IPS DF 6.9 (cell line): ENCODE data around the gene TAPBPL.
"Not testable (repeated sequence)": the region's sequence is repeated elsewhere in the genome, so short reads cannot be mapped to it uniquely, and the experiment has no call there.

ENCODE experiments used
- DNase-seq: peaks from one replicate; pipeline ENCODE4 v3.0.0-alpha.2; 2013; ENCODE audit warnings: low read depth, low spot score
- H3K27ac ChIP-seq: one replicate; pipeline ENCODE4 v1.5.1; 2013; ENCODE audit warnings: low read length, control low read depth
- H3K27me3 ChIP-seq: 2 replicates; pipeline ENCODE4 v1.6.1; 2013; ENCODE audit warnings: mild to moderate bottlenecking, low read length; ENCODE audit not compliant: control insufficient read depth, insufficient read depth
- H3K36me3 ChIP-seq: 2 replicates; pipeline ENCODE4 v1.6.1; 2013; ENCODE audit warnings: low read length; ENCODE audit not compliant: control insufficient read depth, insufficient read depth
- H3K4me1 ChIP-seq: 2 replicates; pipeline ENCODE4 v1.6.1; 2013; ENCODE audit warnings: low read length; ENCODE audit not compliant: control insufficient read depth, insufficient read depth
- H3K4me3 ChIP-seq: 2 replicates; pipeline ENCODE4 v1.5.1; 2013; ENCODE audit warnings: mild to moderate bottlenecking, low read length
- H3K9me3 ChIP-seq: 2 replicates; pipeline ENCODE4 v1.6.1; 2013; ENCODE audit warnings: low read length, inconsistent platforms; ENCODE audit not compliant: control insufficient read depth, insufficient read depth
- WGBS: extraction: QIAGEN DNeasy Blood & Tissue Kit; methylation state at CpG from one replicate; pipeline ENCODE4 v1.1.7; 2013; ENCODE audit warnings: mixed read lengths, missing lambda C conversion rate; ENCODE audit not compliant: insufficient read length, insufficient coverage; 5-methylcytosine and 5-hydroxymethylcytosine counted together

TAPBPL gene

DNA sequence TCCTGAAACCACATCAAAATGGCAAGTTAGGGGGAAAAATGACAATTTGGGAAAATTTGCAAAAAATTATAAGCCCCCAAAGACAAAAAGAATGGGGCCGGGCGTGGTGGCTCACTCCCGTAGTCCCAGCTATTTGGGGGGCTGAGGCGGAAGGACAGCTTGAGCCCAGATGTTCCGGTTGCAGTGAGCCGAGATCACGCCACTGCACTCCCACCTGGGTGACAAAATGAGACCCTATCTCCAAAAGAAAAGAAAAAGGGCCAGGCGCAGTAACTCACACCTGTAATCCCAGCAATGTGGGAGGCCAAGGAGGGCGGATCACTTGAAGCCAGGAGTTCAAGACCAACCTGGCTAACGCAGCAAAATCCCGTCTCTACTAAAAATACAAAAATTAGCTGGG is 20.6 kb downstream of the TAPBPL start:
- no peaks in the 10 kb centered on the region for H3K4me1 ChIP-seq
- WGBS: no CpG with 5 or more reads among the region's 11 CpGs
- H3K4me3 ChIP-seq: no peak overlapping the region
- H3K27me3 ChIP-seq: no peaks in the 10 kb centered on the region
- no peaks in the 10 kb centered on the region for H3K9me3 ChIP-seq
- H3K27ac ChIP-seq: no peak overlapping the region
- no peak for DNase-seq
- no peaks in the 10 kb centered on the region for H3K36me3 ChIP-seq

DNA sequence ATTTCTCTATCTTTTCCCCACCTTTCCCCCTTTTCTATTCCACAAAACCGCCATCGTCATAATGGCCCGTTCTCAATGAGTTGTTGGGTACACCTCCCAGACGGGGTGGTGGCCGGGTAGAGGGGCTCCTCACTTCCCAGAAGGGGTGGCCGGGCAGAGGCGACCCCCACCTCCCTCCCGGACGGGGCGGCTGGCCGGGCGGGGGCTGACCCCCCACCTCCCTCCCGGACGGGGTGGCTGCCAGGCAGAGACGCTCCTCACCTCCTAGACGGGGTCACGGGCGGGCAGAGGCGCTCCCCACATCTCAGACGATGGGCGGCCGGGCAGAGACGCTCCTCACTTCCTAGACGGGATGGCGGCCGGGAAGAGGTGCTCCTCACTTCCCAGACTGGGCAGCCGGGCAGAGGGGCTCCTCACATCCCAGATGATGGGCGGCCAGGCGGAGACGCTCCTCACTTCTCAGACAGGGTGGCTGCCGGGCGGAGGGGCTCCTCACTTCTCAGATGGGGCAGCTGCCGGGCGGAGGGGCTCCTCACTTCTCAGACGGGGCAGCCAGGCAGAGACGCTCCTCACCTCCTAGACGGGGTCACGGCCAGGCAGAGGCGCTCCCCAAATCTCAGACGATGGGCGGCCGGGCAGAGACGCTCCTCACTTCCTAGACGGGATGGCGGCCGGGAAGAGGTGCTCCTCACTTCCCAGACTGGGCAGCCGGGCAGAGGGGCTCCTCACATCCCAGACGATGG is 23.6 kb downstream of the TAPBPL start:
- no CpG with 5 or more reads among the region's 48 CpGs for WGBS
- not testable (repeated sequence) for H3K36me3 ChIP-seq

DNA sequence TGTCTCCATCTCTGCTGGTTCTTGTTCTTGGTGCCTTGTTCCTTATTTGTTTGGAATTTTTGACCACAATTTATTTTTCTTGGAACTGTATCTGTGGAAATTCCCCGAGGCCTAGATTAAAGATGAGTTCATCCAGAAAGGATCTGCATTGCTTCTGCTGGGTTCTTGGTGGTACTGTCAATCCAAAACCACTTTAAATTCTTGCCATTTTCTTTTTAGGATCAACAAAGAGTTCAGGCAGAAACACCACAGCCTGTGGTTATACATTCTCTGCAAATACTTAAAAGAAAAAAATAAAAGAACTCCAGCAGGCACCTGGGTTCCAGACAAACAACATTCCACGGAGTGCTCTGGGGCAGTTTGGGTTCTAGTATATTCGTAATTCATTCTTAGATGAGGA is 24.6 kb downstream of the TAPBPL start:
- WGBS: no CpG with 5 or more reads among the region's 3 CpGs
- Histone ChIP-seq H3K27me3 (no peaks in the 10 kb centered on the region), H3K27ac (no peak overlapping the region), H3K4me3 (no peak overlapping the region), H3K36me3 (no peaks in the 10 kb centered on the region), H3K4me1 (no peaks in the 10 kb centered on the region), H3K9me3 (no peaks in the 10 kb centered on the region)
- no peak for DNase-seq

More for the DNA sequence above, 23.6 kb downstream of the TAPBPL start:
- DNase-seq, H3K27me3 ChIP-seq, H3K9me3 ChIP-seq, H3K4me1 ChIP-seq, H3K4me3 ChIP-seq, H3K27ac ChIP-seq: not testable (repeated sequence)

DNA sequence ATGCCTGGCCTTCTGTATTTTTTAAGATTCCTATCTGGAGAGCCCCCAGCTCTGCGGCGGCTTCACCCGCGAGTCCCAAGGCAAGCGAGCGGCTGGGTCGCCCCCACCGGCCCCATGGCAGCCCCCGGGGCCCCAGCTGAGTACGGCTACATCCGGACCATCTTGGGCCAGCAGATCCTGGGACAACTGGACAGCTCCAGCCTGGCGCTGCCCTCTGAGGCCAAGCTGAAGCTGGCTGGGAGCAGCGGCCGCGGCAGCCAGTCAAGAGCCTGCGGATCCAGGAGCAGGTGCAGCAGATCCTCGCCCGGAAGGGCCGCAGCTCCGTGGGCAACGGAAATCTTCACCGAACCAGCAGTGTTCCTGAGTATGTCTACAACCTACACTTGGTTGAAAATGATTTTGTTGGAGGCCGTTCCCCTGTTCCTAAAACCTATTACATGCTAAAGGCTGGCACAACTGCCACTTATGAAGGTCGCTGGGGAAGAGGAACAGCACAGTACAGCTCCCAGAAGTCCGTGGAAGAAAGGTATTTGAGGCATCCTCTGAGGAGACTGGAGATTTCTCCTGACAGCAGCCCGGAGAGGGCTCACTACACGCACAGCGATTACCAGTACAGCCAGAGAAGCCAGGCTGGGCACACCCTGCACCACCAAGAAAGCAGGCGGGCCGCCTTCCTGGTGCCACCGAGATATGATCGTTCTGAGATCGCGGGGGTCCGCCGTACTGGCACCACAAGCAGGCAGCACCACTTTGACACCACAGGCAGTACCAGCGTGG is 25.9 kb downstream of the TAPBPL start:
- not testable (repeated sequence) for H3K9me3 ChIP-seq, H3K4me1 ChIP-seq, H3K36me3 ChIP-seq, H3K4me3 ChIP-seq, DNase-seq, H3K27ac ChIP-seq, H3K27me3 ChIP-seq
- no CpG with 5 or more reads among the region's 37 CpGs for WGBS

DNA sequence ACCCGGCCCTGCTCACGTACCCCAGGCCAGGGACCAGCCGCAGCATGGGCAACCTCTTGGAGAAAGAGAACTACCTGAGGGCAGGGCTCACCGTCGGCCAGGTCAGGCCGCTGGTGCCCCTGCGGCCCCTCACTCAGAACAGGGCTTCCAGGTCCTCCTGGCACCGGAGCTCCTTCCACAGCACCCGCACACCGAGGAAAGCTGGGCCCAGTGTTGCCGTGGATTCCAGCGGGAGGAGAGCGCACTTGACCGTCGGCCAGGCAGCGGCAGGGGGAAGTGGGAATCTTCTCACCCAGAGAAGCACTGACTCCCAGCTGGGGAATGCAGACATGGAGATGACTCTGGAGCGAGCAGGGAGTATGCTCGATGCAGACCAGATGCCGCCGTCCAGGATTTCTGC is 26.6 kb downstream of the TAPBPL start:
- H3K36me3 ChIP-seq: no peaks in the 10 kb centered on the region
- no peak overlapping the region for H3K27ac ChIP-seq
- DNase-seq: no peak
- WGBS: no CpG with 5 or more reads among the region's 20 CpGs
- H3K9me3 ChIP-seq: no peaks in the 10 kb centered on the region
- no peak overlapping the region for H3K4me3 ChIP-seq
- no peaks in the 10 kb centered on the region for H3K4me1 ChIP-seq
- no peaks in the 10 kb centered on the region for H3K27me3 ChIP-seq

DNA sequence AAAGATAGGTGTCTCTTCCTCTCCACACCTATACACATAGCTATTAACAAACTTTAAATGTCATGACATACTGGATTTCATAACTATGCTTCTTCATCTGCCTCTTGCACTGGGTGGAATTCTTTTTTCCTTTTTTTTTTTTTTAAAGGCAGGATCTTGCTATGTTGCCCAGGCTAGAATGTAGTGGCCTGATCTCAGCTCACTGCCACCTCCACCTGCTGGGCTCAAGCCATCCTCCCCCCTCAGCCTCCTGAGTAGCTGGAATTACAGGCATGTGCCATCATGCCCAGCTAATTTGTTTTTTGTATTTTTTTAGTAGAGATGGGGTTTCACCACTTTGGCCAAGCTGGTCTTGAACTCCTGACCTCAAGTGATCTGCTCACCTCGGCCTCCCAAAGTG is 36.4 kb downstream of the TAPBPL start:
- Histone ChIP-seq H3K27ac (no peak overlapping the region), H3K36me3 (no peaks in the 10 kb centered on the region), H3K27me3 (no peaks in the 10 kb centered on the region), H3K4me3 (no peak overlapping the region), H3K9me3 (no peaks in the 10 kb centered on the region), H3K4me1 (no peaks in the 10 kb centered on the region)
- no CpG with 5 or more reads among the region's 1 CpG for WGBS
- no peak for DNase-seq

DNA sequence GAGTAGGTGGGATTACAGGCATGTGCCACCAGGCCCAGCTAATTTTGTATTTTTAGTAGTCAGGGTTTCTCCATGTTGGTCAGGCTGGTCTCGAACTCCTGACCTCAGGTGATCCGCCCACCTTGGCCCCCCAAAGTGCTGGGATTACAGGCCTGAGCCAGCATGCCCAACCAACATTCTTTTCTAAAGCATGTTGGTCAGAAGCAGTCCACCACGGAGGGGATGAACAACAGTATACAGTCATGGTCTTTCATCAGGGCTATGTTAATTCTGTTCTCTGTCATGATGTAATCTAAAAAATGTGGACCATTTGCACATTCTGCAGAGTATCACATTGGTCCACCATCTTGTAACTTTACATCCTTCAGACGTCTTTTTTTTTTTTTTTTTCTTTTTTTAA is 37.6 kb downstream of the TAPBPL start:
- no peaks in the 10 kb centered on the region for H3K36me3 ChIP-seq
- no peak for DNase-seq
- H3K4me1 ChIP-seq: no peaks in the 10 kb centered on the region
- H3K27ac ChIP-seq: no peak overlapping the region
- no peak overlapping the region for H3K4me3 ChIP-seq
- H3K9me3 ChIP-seq: no peaks in the 10 kb centered on the region
- WGBS: no CpG with 5 or more reads among the region's 4 CpGs
- no peaks in the 10 kb centered on the region for H3K27me3 ChIP-seq

DNA sequence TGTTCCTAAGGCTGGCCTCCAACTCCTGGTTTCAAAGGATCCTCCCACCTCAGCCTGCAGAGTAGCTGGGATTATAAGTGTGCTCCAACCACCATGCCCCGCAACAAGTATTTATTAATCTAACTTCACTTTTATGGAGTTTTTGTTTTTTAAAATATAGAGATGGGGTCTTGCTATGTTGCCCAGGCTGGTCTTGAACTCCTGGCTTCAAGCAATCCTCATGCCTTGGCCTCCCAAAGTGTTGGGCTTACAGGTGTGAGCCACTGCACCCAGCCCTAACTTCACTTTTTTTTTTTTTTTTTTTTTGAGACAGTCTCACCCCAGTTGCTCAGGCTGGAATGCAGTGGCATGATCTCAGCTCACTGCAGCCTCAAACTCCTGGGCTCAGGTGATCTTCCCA is 38.8 kb downstream of the TAPBPL start:
- not testable (repeated sequence) for H3K9me3 ChIP-seq, H3K27me3 ChIP-seq, H3K4me1 ChIP-seq, H3K27ac ChIP-seq, DNase-seq, H3K4me3 ChIP-seq, H3K36me3 ChIP-seq
- no CpG with 5 or more reads among the region's 1 CpG for WGBS

DNA sequence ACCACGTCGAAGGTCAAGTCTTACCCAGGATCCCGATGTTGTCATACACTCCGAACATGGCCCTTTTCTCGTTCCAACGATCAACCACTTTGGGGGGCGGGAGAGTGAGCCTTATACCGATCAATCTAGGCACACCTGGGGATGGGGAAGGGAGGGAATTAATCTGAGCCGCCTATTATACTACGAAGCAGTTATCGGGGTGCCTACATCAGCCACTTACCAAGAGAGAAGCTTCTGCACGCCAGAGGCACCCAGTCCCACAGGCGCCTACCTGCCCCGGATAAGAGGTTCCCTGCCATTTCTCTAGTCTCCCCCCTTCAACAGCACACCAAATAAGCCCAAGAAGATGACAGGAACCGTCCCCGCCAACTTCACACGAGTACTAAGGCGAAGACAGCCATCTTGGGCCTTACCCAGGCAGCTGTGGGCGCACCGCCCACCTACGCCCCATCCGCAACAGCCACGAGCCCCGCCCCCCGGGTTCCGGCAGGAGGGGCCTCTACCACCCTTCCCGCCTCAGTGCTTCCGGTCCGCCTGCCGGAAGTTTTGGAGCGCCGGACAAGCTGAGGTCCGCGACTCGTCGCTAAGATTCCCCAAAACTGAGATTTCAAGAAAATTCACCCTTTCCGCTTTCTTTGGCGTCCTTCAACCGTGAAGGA is 41.1 kb downstream of the TAPBPL start, which contains the start of gene MRPL51:
Gene MRPL51 (minus strand): TSS at position 425 of the 659 bp plus-strand sequence. CDS start 126 bp downstream, at position 299.
- Histone ChIP-seq H3K36me3 (peaks cover 3% of the 10 kb centered on the region; the same call in 1 of the 2 replicates), H3K4me1 (peaks cover 2% of the 10 kb centered on the region; the same call in 1 of the 2 replicates), H3K27ac (no peak within 1 kb of the TSS), H3K4me3 (peak within 1 kb of the TSS; percentile 95; the same call in 1 of the 2 replicates), H3K9me3 (no peaks in the 10 kb centered on the region), H3K27me3 (no peaks in the 10 kb centered on the region)
- peak; percentile 79 for DNase-seq
- no CpG with 5 or more reads among the region's 39 CpGs for WGBS

DNA sequence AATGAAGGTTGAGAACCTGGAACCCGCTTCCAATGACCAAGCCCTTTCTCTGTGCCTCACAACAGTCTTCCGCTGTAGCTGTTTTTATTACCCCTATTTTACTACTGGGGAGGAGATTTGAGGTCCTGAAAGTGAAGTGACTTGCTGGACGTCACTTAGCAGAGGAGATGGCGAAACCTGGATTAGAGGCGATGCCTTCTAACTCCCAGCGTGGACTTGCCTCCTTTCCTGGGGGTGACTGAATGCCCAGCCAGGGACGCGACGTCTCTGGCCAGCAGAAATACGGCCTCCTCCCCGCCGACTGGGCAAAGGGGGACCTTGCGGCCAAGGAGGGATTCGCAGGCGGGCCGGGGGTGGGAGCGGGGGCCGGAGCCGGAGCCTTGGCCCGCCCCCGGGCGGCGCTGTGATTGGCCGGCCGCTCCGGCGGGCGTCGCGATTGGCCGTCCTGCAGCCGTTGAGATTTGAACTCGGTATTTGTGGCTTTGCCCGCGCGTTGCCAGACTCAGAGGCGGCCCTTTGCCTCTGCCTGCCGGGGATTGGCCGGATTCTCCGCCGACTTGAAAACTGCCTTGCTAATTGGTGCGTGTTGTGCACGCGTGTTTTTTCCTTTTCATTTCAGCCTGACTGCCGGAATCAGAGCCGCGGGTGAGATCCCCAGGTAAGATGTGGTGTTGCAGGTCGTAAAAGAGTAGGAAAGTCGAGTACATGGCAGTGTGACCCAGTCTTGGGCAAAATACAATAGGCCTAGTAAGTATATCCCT is 41.8 kb downstream of the TAPBPL start, which contains the start of gene NCAPD2:
Gene NCAPD2 (plus strand): TSS at position 606 of the 761 bp plus-strand sequence. CDS start 997 bp downstream, outside the sequence.
- no CpG with 5 or more reads among the region's 49 CpGs for WGBS
- Histone ChIP-seq H3K9me3 (no peaks in the 10 kb centered on the region), H3K4me1 (peaks cover 2% of the 10 kb centered on the region; the same call in 1 of the 2 replicates), H3K27me3 (no peaks in the 10 kb centered on the region), H3K36me3 (peaks cover 3% of the 10 kb centered on the region; the same call in 1 of the 2 replicates), H3K27ac (no peak within 1 kb of the TSS), H3K4me3 (peak within 1 kb of the TSS; percentile 95; the same call in 1 of the 2 replicates)
- peak; percentile 78 for DNase-seq
